Chondrocyte (in vitro differentiated cells): ENCODE data around the gene CUEDC1. TPM values are rescaled to one million over a fixed set of nuclear protein-coding genes. Genes with fewer than 3 reads are reported as not detected.

Experiments
- DNase-seq: peaks from one replicate; pipeline ENCODE4 v3.0.0; 2021; ENCODE audit warnings: mixed read lengths, low spot score
- H3K27ac Mint-ChIP-seq: one replicate; pipeline ENCODE4 v1.8.0; 2021; ENCODE audit warnings: mild to moderate bottlenecking, moderate library complexity, mixed read lengths; ENCODE audit not compliant: unreplicated experiment
- H3K27me3 Mint-ChIP-seq: 2 replicates; pipeline ENCODE4 v1.8.0; 2021; ENCODE audit warnings: low read depth, mixed read lengths
- H3K36me3 Mint-ChIP-seq: 2 replicates; pipeline ENCODE4 v1.8.0; 2021; ENCODE audit warnings: low read depth, mixed read lengths
- H3K4me1 Mint-ChIP-seq: 2 replicates; pipeline ENCODE4 v1.8.0; 2021; ENCODE audit warnings: low read depth, mild to moderate bottlenecking, mixed read lengths
- H3K4me3 Mint-ChIP-seq: one replicate; pipeline ENCODE4 v1.8.0; 2021; ENCODE audit warnings: mild to moderate bottlenecking, moderate library complexity, mixed read lengths; ENCODE audit not compliant: unreplicated experiment
- H3K9me3 Mint-ChIP-seq: 2 replicates; pipeline ENCODE4 v1.8.0; 2021; ENCODE audit warnings: low read depth, mixed read lengths
- CTCF ChIP-seq: fragments of 200-600 bp; sonication (generic); IDR thresholded peaks from 2 replicates; pipeline ENCODE4 v1.5.0; 2021; ENCODE audit warnings: antibody characterized with exemption, mild to moderate bottlenecking, moderate library complexity
- total RNA-seq: library from RNA; stranded (reverse); gene quantifications from 3 replicates; pipeline ENCODE4 v1.2.1, GENCODE V29; 2021

Gene CUEDC1
- total RNA-seq, 1 donor from 2014 or later, result 41.9 TPM

GRCh38 chr17:57988301-57989250 is 33.4 kb upstream of the CUEDC1 start:
- Mint-ChIP-seq H3K9me3 (no peaks in the 10 kb centered on the region), H3K4me1 (peaks cover 52% of the 10 kb centered on the region), H3K4me3 (peak overlapping the region; percentile 81), H3K36me3 (no peaks in the 10 kb centered on the region), H3K27me3 (no peaks in the 10 kb centered on the region), H3K27ac (peak overlapping the region; percentile 88)
- peak; percentile 42 for TF ChIP-seq CTCF
- DNase-seq, result no peak

GRCh38 chr17:57987581-57988300 is 32.5 kb upstream of the CUEDC1 start, which contains the start of gene VEZF1:
Gene VEZF1, minus strand, starts transcription at chr17:57988254. Its CDS starts 143 bp downstream, at chr17:57988111.
- Mint-ChIP-seq H3K27ac (peak within 1 kb of the TSS; percentile 97), H3K36me3 (peaks cover under 1% of the 10 kb centered on the region), H3K9me3 (no peaks in the 10 kb centered on the region), H3K27me3 (no peaks in the 10 kb centered on the region), H3K4me1 (peaks cover 58% of the 10 kb centered on the region), H3K4me3 (peak within 1 kb of the TSS; percentile 82)
- no peak for DNase-seq
- no peak for TF ChIP-seq CTCF

GRCh38 chr17:57986841-57987580 is 31.8 kb upstream of the CUEDC1 start:
- no peaks in the 10 kb centered on the region for H3K27me3 Mint-ChIP-seq
- peak overlapping the region; percentile 82 for H3K4me3 Mint-ChIP-seq
- no peaks in the 10 kb centered on the region for H3K9me3 Mint-ChIP-seq
- peaks cover 64% of the 10 kb centered on the region for H3K4me1 Mint-ChIP-seq
- peak overlapping the region; percentile 97 for H3K27ac Mint-ChIP-seq
- H3K36me3 Mint-ChIP-seq, result peaks cover 3% of the 10 kb centered on the region
- no peak for DNase-seq
- TF ChIP-seq CTCF, result no peak

- H3K27me3 Mint-ChIP-seq, result no peaks in the 10 kb centered on the region
- H3K9me3 Mint-ChIP-seq, result no peaks in the 10 kb centered on the region
- TF ChIP-seq CTCF, result no peak
- H3K27ac Mint-ChIP-seq, result peak overlapping the region; percentile 83
- no peak for DNase-seq
- peak overlapping the region; percentile 23 for H3K4me3 Mint-ChIP-seq
- H3K4me1 Mint-ChIP-seq, result peaks cover 62% of the 10 kb centered on the region
- H3K36me3 Mint-ChIP-seq, result peaks cover 6% of the 10 kb centered on the region
These were observed 30.4 kb upstream of the CUEDC1 start for GRCh38 chr17:57985675-57985974.
